ENCODE measurements around the gene SGCG.

DNA sequence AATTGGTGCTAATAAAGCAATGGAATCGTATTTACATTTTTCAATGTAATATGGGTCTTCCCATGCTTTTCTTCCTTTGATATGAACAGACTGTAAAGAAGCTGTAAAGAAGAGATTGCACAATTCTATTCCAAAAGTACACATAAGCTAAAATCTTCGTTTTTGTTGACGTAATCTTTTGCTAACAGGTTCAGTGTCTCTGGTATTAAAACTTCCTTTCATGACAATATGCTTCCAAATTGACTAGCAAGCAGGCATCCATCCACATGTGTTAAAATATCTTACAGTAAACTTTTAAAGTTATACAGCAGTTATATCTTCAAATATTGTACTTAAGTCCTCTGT, 19.3 kb upstream of the SGCG start:
- TF ChIP-seq, protein P1, sequence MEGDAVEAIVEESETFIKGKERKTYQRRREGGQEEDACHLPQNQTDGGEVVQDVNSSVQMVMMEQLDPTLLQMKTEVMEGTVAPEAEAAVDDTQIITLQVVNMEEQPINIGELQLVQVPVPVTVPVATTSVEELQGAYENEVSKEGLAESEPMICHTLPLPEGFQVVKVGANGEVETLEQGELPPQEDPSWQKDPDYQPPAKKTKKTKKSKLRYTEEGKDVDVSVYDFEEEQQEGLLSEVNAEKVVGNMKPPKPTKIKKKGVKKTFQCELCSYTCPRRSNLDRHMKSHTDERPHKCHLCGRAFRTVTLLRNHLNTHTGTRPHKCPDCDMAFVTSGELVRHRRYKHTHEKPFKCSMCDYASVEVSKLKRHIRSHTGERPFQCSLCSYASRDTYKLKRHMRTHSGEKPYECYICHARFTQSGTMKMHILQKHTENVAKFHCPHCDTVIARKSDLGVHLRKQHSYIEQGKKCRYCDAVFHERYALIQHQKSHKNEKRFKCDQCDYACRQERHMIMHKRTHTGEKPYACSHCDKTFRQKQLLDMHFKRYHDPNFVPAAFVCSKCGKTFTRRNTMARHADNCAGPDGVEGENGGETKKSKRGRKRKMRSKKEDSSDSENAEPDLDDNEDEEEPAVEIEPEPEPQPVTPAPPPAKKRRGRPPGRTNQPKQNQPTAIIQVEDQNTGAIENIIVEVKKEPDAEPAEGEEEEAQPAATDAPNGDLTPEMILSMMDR (conservative IDR thresholded peaks at IDR 0.05; ENCODE audit: low read length) = no peak
- no peak for TF ChIP-seq EZH2phosphoT487 (IDR thresholded peaks at IDR 0.05; ENCODE audit: borderline replicate concordance, low read depth, low read length)
